ENCODE measurements around the gene RPS6KA2. TPM values are rescaled to one million over a fixed set of nuclear protein-coding genes. Genes with fewer than 3 reads are reported as not detected.
"Not testable (repeated sequence)": the region's sequence is repeated elsewhere in the genome, so short reads cannot be mapped to it uniquely, and the experiment has no call there.

RPS6KA2 gene
- total RNA-seq, 1 donor from 2014 or later: 33.2 TPM

GRCh38 chr6:166529586-166529985 lies 97.5 kb downstream of the RPS6KA2 start:
- no peak for DNase-seq

- DNase-seq: not testable (repeated sequence)
These were observed 98.0 kb downstream of the RPS6KA2 start for GRCh38 chr6:166529058-166529457.

- no peak for DNase-seq
These were observed 99.2 kb downstream of the RPS6KA2 start for GRCh38 chr6:166527849-166528248.

GRCh38 chr6:166526937-166527336 lies 100.1 kb downstream of the RPS6KA2 start:
- DNase-seq: no peak

- DNase-seq: no peak
These were observed 101.5 kb downstream of the RPS6KA2 start for GRCh38 chr6:166525567-166525966.

- DNase-seq: no peak
These were observed 103.1 kb downstream of the RPS6KA2 start for GRCh38 chr6:166523782-166524559.

GRCh38 chr6:166520905-166521834 lies 105.9 kb downstream of the RPS6KA2 start:
- no peak for DNase-seq

GRCh38 chr6:166516251-166516884 lies 110.7 kb downstream of the RPS6KA2 start:
- DNase-seq: no peak

GRCh38 chr6:166515072-166515810 lies 111.8 kb downstream of the RPS6KA2 start:
- DNase-seq: no peak

- DNase-seq: no peak
These were observed 112.9 kb downstream of the RPS6KA2 start for GRCh38 chr6:166514196-166514595.

- DNase-seq: no peak
These were observed 114.5 kb downstream of the RPS6KA2 start for GRCh38 chr6:166512567-166512966.

GRCh38 chr6:166511316-166511715 lies 115.7 kb downstream of the RPS6KA2 start:
- DNase-seq: no peak

GRCh38 chr6:166509193-166509592 lies 117.9 kb downstream of the RPS6KA2 start:
- DNase-seq: no peak

GRCh38 chr6:166508726-166509125 lies 118.3 kb downstream of the RPS6KA2 start:
- DNase-seq: no peak

GRCh38 chr6:166507809-166508564 lies 119.1 kb downstream of the RPS6KA2 start:
- DNase-seq: no peak

- DNase-seq: no peak
These were observed 119.7 kb downstream of the RPS6KA2 start for GRCh38 chr6:166507380-166507779.

- DNase-seq: no peak
These were observed 121.7 kb downstream of the RPS6KA2 start for GRCh38 chr6:166505133-166505905.

- no peak for DNase-seq
These were observed 123.0 kb downstream of the RPS6KA2 start for GRCh38 chr6:166504100-166504499.

GRCh38 chr6:166503167-166503744 lies 123.8 kb downstream of the RPS6KA2 start:
- peak; percentile 22 for DNase-seq

- DNase-seq: no peak
These were observed 124.6 kb downstream of the RPS6KA2 start for GRCh38 chr6:166502453-166502852.

Measured in tongue (tissue), 2 donors.